ENCODE results near the gene FOXC2. TPM values are rescaled to one million over a fixed set of nuclear protein-coding genes. Genes with fewer than 3 reads are reported as not detected.
"Not testable (repeated sequence)": the region's sequence is repeated elsewhere in the genome, so short reads cannot be mapped to it uniquely, and the experiment has no call there.

The FOXC2 gene
- total RNA-seq, 1 donor from 2014 or later: 0.41 TPM

GRCh38 chr16:86581458-86581857 is 14.8 kb downstream of the FOXC2 start:
- no peak for FAIRE-seq
- no peak for DNase-seq (ENCODE audit: low spot score in 2 of 2)

DNA sequence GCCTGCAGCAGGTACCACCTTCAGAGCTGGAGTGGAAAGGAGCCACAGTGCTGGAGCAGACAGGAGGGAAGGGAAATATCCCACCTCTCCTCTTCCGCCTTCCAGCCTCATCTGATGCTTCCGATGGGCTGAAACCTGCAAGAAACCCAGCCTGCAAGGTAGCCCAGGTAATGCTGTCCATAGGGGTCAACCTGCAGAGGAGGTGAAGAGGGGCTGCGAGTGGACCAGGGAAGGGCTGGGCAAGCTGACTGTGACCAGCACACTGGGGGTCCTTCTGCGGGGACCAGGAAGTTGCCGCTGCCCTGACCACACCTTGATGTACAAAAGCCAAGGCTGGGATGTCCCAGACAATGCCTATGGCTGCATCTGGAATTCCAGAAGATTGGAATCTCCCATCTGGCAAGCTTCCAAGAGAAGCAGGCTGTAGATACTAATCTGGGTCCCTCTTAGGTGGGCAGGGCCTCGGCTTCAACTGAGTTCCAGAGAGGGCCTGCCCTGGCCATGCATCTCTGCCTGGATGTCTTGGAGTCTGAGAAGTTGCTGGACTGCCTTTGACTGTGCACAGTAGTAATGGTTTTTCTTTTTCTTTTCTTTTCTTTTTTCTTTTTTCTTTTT is 17.5 kb downstream of the FOXC2 start:
- FAIRE-seq (no peak), DNase-seq (ENCODE audit: low spot score in 2 of 2) (no peak)

DNA sequence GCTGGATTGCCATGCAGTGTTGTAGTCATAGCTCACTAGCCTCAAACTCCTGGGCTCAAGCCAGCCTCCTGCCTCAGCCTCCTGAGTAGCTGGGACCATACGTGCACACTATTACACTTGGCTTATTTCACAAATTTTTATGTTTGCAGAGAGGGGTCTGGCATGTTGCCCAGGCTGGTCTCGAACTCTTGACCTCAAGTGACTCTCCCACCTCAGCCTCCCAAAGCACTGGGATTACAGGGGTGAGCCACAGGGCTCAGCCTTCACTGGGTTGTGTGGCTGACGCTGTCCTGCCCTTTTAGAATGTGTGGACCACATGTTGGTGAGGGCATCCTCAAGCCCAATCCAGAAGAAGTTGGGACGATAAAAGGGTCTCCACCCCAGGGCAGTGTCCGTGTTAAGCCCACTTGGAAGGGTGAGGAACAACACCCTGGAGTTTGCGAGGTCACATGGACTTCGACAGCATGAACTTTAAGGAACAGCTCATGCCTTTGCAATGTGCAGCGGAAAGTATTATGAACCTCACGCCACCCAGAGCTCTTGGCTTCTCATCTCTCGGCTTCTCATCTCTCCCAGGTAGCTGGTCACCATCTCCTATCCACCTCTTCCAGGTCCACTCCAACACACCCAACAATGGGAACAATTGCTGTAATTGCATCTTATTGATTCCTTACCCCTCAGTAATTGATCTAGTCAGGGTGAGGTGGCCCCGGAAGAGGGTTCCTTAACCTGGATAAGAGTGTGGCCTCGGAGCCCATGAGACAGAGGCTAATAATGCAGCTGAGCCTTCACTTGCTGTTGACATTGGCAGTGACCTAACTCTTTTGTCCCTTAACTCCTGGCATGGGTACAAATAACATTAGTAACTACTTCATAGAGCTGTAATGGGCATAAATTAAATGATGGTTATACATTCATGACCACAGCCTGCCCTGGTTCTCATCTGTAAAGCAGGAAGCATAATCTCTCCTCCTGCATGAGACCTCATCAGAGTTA is 18.4 kb downstream of the FOXC2 start:
- DNase-seq (ENCODE audit: low spot score in 2 of 2) (no peak), FAIRE-seq (no peak)

GRCh38 chr16:86585821-86586611 is 19.4 kb downstream of the FOXC2 start:
- FAIRE-seq (no peak), DNase-seq (ENCODE audit: low spot score in 2 of 2) (no peak)

- DNase-seq (ENCODE audit: low spot score in 2 of 2): no peak
- no peak for FAIRE-seq
Observed at GRCh38 chr16:86587487-86587886, 20.9 kb downstream of the FOXC2 start.

DNA sequence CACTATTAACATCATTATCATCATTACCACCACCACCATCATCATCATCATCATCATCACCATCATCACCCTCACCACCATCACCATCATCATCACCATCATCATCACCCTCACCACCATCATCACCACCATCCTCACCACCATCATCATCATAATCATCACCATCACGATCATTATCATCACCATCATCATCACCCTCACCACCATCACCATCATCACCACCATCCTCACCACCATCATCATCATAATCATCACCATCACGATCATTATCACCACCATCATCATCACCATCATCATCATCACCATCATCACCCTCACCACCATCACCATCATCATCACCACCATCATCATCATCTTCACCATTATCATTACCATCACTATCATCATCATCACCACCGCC is 21.3 kb downstream of the FOXC2 start:
- DNase-seq (ENCODE audit: low spot score in 2 of 2); FAIRE-seq: not testable (repeated sequence)

GRCh38 chr16:86590501-86591144 is 24.0 kb downstream of the FOXC2 start:
- no peak for DNase-seq (ENCODE audit: low spot score in 2 of 2)
- no peak for FAIRE-seq

DNA sequence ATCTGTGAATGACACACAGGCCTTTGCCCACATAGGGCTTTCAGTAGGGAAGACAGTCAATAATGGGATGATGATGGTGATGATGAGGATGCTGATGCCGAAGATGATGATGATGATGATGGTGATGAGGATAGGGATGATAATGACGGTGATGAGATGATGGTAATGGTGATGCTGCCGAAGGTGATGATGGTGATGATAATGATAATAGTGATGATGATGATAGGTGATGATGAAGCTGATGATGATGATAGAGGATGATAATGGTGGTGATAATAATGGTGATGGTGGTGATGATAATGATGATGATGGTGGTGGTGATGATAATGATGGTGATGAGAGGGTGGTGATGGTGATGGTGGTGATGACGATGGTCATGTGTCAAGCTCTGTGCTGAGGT is 24.6 kb downstream of the FOXC2 start:
- FAIRE-seq: no peak
- no peak for DNase-seq (ENCODE audit: low spot score in 2 of 2)

- FAIRE-seq: no peak
- no peak for DNase-seq (ENCODE audit: low spot score in 2 of 2)
Observed at GRCh38 chr16:86593913-86594620, 27.4 kb downstream of the FOXC2 start.

DNA sequence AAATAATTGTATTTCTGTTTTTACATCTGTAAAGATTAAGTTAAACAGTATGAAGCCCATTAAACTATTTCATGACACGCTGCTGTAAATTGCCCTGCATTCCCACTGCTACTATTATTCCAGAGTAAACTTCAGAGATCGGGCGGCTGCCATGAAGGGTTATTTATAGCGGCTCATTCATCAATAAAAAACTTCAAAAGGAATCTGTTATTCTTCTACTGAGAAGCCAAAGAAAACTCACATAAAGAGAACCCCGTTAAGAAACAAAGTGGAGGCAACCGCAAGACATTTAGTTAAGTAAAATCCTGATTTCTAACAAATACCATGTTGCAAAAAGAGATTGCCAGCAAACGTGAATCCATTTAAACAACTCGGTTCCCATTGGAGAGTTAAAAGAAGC is 28.1 kb downstream of the FOXC2 start:
- no peak for DNase-seq (ENCODE audit: low spot score in 2 of 2)
- FAIRE-seq: no peak

DNA sequence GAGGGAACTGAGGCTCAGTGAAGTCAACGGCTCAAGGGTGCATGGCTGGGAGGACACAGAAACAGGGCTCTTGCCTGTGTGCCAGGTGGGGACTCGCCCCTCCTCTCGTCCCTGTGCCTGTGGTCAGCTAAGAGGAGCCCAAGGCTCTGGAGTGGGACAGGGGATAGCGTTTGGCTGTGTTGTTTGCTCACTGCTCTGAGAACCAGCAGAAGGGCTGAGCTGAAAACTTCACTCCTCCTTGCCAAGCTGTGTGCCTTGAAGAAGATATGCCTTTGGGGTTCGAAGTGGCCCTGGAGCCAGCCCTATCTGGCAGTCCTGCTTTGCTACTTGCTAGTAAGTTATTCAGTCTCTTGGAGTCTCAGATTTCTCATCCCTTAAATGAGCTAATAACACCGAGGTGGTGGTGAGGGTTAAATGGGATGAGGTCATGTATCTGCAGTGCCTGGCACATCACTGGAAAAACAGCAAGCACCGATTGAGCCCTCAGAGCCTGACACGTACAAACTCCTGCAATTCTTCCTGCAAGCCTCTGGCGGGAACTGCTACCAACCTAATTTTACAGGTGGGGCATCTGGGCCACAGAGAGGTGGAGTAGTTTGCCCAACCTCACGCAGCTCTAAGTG is 29.5 kb downstream of the FOXC2 start:
- no peak for DNase-seq (ENCODE audit: low spot score in 2 of 2)
- FAIRE-seq: no peak

GRCh38 chr16:86597126-86597879 is 30.7 kb downstream of the FOXC2 start:
- FAIRE-seq (no peak), DNase-seq (ENCODE audit: low spot score in 2 of 2) (no peak)

- FAIRE-seq (no peak), DNase-seq (ENCODE audit: low spot score in 2 of 2) (no peak)
Observed at GRCh38 chr16:86597880-86598606, 31.4 kb downstream of the FOXC2 start.

DNA sequence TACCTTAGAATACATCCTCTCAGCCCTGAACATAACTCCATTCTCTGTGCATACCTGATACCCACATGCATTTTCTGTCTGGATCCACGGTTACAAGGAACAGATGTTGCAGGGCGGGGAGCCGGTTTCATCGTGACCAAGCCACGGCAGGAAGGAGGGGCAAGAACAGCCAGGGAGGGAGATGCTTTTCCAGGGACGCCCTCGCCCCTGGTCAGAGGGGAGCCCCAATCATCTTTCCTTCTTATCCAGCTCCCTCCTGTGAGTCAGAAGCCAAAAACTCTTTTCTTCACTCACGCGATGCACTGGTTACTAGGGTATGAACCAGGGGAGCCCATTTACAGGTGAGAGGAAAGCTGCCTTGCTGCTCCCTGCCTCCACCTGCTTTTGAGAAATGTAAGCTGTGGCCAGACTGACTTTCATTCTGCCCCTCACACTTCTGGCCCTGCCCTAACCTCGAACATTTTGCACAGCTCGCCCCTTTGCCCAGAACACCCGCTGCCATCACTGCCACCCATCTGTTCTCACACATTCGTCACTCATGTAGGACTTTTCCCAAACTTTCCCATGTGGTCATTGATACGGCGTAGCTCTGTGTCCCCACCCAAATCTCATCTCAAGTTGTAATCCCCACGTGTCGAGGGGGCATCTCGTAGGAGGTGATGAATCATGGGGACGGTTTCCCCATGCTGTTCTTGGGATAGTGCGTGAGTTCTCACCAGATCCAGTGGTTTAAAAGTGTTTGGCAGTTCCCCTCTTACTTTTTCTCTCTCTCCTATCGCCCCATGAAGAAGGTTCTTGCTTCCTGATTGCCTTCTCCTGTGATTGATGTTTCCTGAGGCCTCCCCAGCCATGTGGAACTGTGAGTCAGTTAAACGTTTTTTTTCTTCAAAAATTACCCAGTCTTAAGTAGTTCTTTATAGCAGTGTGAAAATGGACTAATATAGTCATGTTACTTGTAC is 32.3 kb downstream of the FOXC2 start:
- DNase-seq (ENCODE audit: low spot score in 2 of 2) (no peak), FAIRE-seq (no peak)

DNA sequence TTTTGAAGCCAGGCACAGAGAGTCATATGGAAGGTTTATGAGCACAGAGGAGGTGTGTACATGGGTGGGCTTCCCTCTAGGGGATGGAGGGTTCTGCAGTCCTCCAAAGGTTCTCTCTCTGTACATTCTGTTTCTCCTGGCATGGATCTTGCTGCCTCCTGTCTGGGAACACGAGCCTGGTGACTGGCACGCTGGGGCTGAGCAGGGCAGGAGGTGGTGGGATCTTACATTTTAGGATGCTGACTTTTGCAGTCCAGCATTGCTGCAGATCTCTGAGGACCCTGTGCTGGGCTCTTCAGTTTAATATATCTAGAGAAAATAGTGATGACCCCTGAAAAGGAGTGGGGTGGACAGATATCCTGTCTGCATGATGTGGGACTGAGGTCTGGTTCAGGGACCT is 34.7 kb downstream of the FOXC2 start:
- no peak for FAIRE-seq
- no peak for DNase-seq (ENCODE audit: low spot score in 2 of 2)

DNA sequence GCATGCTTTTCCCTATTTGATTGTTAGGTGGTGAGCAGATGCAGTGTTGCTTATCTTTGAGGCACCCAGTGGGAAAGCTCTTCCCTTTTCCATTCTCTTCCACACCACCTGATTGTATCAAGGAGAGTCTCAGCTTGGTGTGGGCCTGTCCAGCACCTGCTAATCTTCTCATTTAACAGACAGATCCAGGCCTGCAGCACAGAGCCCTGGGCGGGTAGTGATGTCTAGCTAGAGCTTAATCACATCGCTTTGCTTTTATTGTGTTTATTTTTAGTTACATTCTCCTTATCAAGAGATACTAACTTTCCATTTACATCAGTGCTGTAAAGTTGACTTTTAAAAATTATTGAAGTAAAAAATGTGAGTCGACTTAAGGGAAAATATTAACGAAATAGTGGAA is 35.9 kb downstream of the FOXC2 start:
- no peak for DNase-seq (ENCODE audit: low spot score in 2 of 2)
- FAIRE-seq: no peak

Measured in frontal cortex (tissue), 4 donors.